K562 (cell line): ENCODE measurements around the gene IL34. TPM values are rescaled to one million over a fixed set of nuclear protein-coding genes. Genes with fewer than 3 reads are reported as not detected.

Experiments
- ATAC-seq: fragments of 200-7000 bp; cut with Tn5 transposase; 3 replicates; pipeline ENCODE4 v1.9.1; 2020; ENCODE audit warnings: moderate library complexity
- BruUV-seq: library from RNA; stranded (reverse); fragments of 400-500 nt; replicated peaks from 2 replicates; lab custom pipeline; 2021; lab: Mats Ljungman, UMichigan
- CTCF ChIA-PET: fragments of 300-600 bp; formaldehyde crosslinking; extraction: SDS; loops from one replicate; lab custom pipeline; 2021; ENCODE audit warnings: low intra/inter-chr PET ratio; lab: Yijun Ruan, JAX
- POLR2A ChIA-PET: fragments of 300-600, 350-650 bp; sonication (Branson Sonifier 250); formaldehyde crosslinking; extraction: SDS; loops from one replicate; lab custom pipeline; 2021; ENCODE audit warnings: antibody characterized with exemption, inconsistent platforms; lab: Yijun Ruan, JAX
- DNase-seq, 4 experiments: peaks; one replicate each; pipeline versions ENCODE4 v3.0.0 to v3.0.0-alpha.2; 2011 to 2018; ENCODE audit warnings: low spot score in 3 of 4, mixed read lengths in 3 of 4; ENCODE audit errors: extremely low read depth in 1 of 4
- FAIRE-seq: peaks from 2 replicates; lab custom pipeline; 2011; peaks lifted over from hg19 to GRCh38; lab: Jason Lieb, UNC
- H2AFZ ChIP-seq: 2 replicates; pipeline ENCODE4 v1.6.0; 2011; ENCODE audit warnings: low read depth, low read length, control low read depth, inconsistent platforms
- H3K27ac ChIP-seq: fragments of 200-600 bp; 3 replicates; pipeline ENCODE4 v1.8.0; 2011; ENCODE audit warnings: low read depth, mild to moderate bottlenecking, control low read depth, inconsistent platforms, low read length, moderate library complexity, mixed read lengths; ENCODE audit errors: extremely low read depth
- H3K27me3 ChIP-seq, 2 experiments: fragments of 300-600 bp in 1 of 2; 2 replicates in 1 of 2; 3 replicates in 1 of 2; pipeline versions ENCODE4 v1.6.0 to v1.8.0; 2011; ENCODE audit warnings: inconsistent platforms in 2 of 2, low read length in 2 of 2, mild to moderate bottlenecking in 1 of 2, mixed read lengths in 1 of 2, moderate library complexity in 1 of 2; ENCODE audit not compliant: control insufficient read depth in 2 of 2, insufficient read depth in 2 of 2
- H3K36me3 ChIP-seq: fragments of 300-600 bp; 3 replicates; pipeline ENCODE4 v1.8.0; 2011; ENCODE audit warnings: mild to moderate bottlenecking, low read length, inconsistent platforms; ENCODE audit not compliant: control insufficient read depth, insufficient read depth
- H3K4me1 ChIP-seq, 2 experiments: fragments of 200-600 bp in 1 of 2; replicated peaks in 1 of 2; 2 replicates in 1 of 2; 3 replicates in 1 of 2; pipeline versions ENCODE4 v1.5.1 to v1.8.0; 2011; ENCODE audit warnings: inconsistent platforms in 2 of 2, low read length in 2 of 2, mild to moderate bottlenecking in 1 of 2, mixed read lengths in 1 of 2, moderate library complexity in 1 of 2; ENCODE audit not compliant: control insufficient read depth in 2 of 2, insufficient read depth in 2 of 2
- H3K4me2 ChIP-seq: 2 replicates; pipeline ENCODE4 v1.6.1; 2011; ENCODE audit warnings: low read length, control low read depth, inconsistent platforms, mixed read lengths; ENCODE audit not compliant: insufficient read depth
- H3K4me3 ChIP-seq: fragments of 200-600 bp; sonication (generic), shearing (Covaris generic); 2 replicates; pipeline ENCODE4 v1.5.1; 2016; ENCODE audit warnings: control low read depth, inconsistent platforms
- H3K79me2 ChIP-seq: fragments of 200-600 bp; 3 replicates; pipeline ENCODE4 v1.8.0; 2011; ENCODE audit warnings: low read length, inconsistent platforms; ENCODE audit not compliant: control insufficient read depth, insufficient read depth
- H3K9ac ChIP-seq, 2 experiments: 2 replicates each; pipeline versions ENCODE4 v1.6.0 to v1.6.1; 2011; ENCODE audit warnings: low read depth in 2 of 2, low read length in 2 of 2, control low read depth in 1 of 2, inconsistent platforms in 1 of 2, mild to moderate bottlenecking in 1 of 2, mixed read lengths in 1 of 2; ENCODE audit not compliant: insufficient read depth in 1 of 2
- H3K9me1 ChIP-seq: one replicate; pipeline ENCODE4 v1.6.0; 2011; ENCODE audit warnings: inconsistent platforms, mild to moderate bottlenecking, low read length, moderate library complexity; ENCODE audit not compliant: control insufficient read depth, insufficient read depth
- H3K9me3 ChIP-seq: replicated peaks from 2 replicates; pipeline ENCODE4 v1.5.1; 2011; ENCODE audit warnings: low read depth, low read length, inconsistent platforms; ENCODE audit not compliant: control insufficient read depth, insufficient read depth
- H4K20me1 ChIP-seq: replicated peaks from 2 replicates; pipeline ENCODE4 v1.6.1; 2011; ENCODE audit warnings: low read length, inconsistent platforms, mixed read lengths; ENCODE audit not compliant: control insufficient read depth, insufficient read depth
- CBFA2T2 ChIP-seq: fragments of 450-650 bp; conservative IDR thresholded peaks from 2 replicates; pipeline ENCODE4 v1.6.1; 2017; ENCODE audit warnings: mild to moderate bottlenecking
- CTBP1 ChIP-seq: fragments of 450-650 bp; IDR thresholded peaks from 2 replicates; pipeline ENCODE4 v1.6.1; 2016; ENCODE audit warnings: borderline replicate concordance
- E2F5 ChIP-seq: sonication (generic); formaldehyde crosslinking; IDR thresholded peaks from 2 replicates; pipeline ENCODE4 v1.8.0; 2022; ENCODE audit warnings: mild to moderate bottlenecking, missing genetic modification reagents
- ELK3 ChIP-seq: fragments of 450-650 bp; formaldehyde crosslinking; IDR thresholded peaks from 2 replicates; pipeline ENCODE4 v1.4.0; 2020; ENCODE audit warnings: mild to moderate bottlenecking
- MCM2 ChIP-seq: fragments of 450-650 bp; IDR thresholded peaks from 2 replicates; pipeline ENCODE4 v1.6.1; 2017; ENCODE audit warnings: low read depth, mild to moderate bottlenecking
- PPARD ChIP-seq: fragments of 250-450 bp; sonication (Bioruptor Pico); IDR thresholded peaks from 2 replicates; pipeline ENCODE4 v1.8.0; 2022; ENCODE audit warnings: inconsistent platforms, mild to moderate bottlenecking, moderate library complexity
- SAFB2 ChIP-seq: fragments of 200-400 bp; formaldehyde crosslinking; IDR thresholded peaks from 2 replicates; pipeline ENCODE4 v1.6.1; 2018; ENCODE audit warnings: borderline replicate concordance, low read length, low read depth, moderate library complexity; ENCODE audit not compliant: severe bottlenecking
- SNIP1 ChIP-seq: fragments of 450-650 bp; IDR thresholded peaks from 2 replicates; pipeline ENCODE4 v1.7.1; 2017; ENCODE audit warnings: low read depth, mild to moderate bottlenecking
- STAT5B ChIP-seq: fragments of 250-450 bp; sonication (Bioruptor Pico); IDR thresholded peaks from 2 replicates; pipeline ENCODE4 v1.8.0; 2021; ENCODE audit warnings: mild to moderate bottlenecking, inconsistent platforms
- THAP7 ChIP-seq: fragments of 250-450 bp; sonication (Bioruptor Pico); IDR thresholded peaks from 2 replicates; pipeline ENCODE4 v1.5.0; 2021
- ZBTB12 ChIP-seq: fragments of 250-450 bp; sonication (Bioruptor Pico); IDR thresholded peaks from 2 replicates; pipeline ENCODE4 v1.4.0; 2020
- WGBS: fragments of 100-300 bp; shearing (Covaris generic); methylation state at CpG from one replicate; pipeline ENCODE4 v1.1.6; 2016; ENCODE audit warnings: low coverage, mixed read lengths; ENCODE audit not compliant: insufficient coverage; ENCODE audit errors: missing lambda C conversion rate; 5-methylcytosine and 5-hydroxymethylcytosine counted together
- in situ Hi-C: fragments of 300-500 bp; cut with MboI; formaldehyde crosslinking; loops from 4 replicates; pipeline ENCODE4 v1.15.0; 2018; ENCODE audit warnings: inconsistent platforms, mixed read lengths
- intact Hi-C: fragments of 100-400 bp; cut with micrococcal nuclease; formaldehyde crosslinking; loops from 2 replicates; pipeline ENCODE4 v1.14.2; 2022
- polyA plus RNA-seq, 8 experiments: library from polyadenylated mRNA; depleted of rRNA in 4 of 8; stranded (reverse) in 5 of 8; unstranded in 3 of 8; fragments of >200 nt; fragmentation: Nextera tagmentation in 2 of 8; fragmentation: Illumina TruSeq in 1 of 8; extraction: Ambion mirVana in 2 of 8; extraction: Trizol in 1 of 8; gene quantifications; 2 replicates each; pipeline versions ENCODE4 v1.2.1 to v1.2.3, GENCODE V29; 2011 to 2014; ENCODE audit warnings: inconsistent platforms in 1 of 8, missing spikeins in 1 of 8
- total RNA-seq, 7 experiments: library from RNA; depleted of rRNA in 6 of 7; stranded (reverse); fragments of >200 nt in 6 of 7; fragmentation: Illumina TruSeq in 2 of 7; extraction: Trizol in 2 of 7; gene quantifications; 2 replicates each; pipeline versions ENCODE4 v1.2.1 to v1.2.3, GENCODE V29; 2011 to 2021; ENCODE audit warnings: low replicate concordance in 1 of 7

The IL34 gene
- total and polyA plus RNA-seq, 9 of the 15 experiments (the other 6 are each of a cell fraction or from before 2014, with no cell fraction given), result 0.07 to 0.18 (median 0.10) TPM; not detected in 6

- Histone ChIP-seq H3K9me1 (peaks cover 4% of the 10 kb centered on the region), H3K27me3 (no peaks in the 10 kb centered on the region), H3K79me2 (no peaks in the 10 kb centered on the region), H3K4me1 (peaks cover 3 to 54% of the 10 kb centered on the region in 2 experiments; a peak in 3 of 5 replicates), H3K4me3 (no peak overlapping the region), H3K27ac (no peak overlapping the region), H4K20me1 (no peaks in the 10 kb centered on the region), H3K9ac (peak overlapping the region in 1 of 2 experiments; percentile 79; a peak in 2 of 4 replicates), H3K9me3 (no peaks in the 10 kb centered on the region), H3K36me3 (0 out of 3 replicates have a peak, but pooled peaks cover 5% of the 10 kb centered on the region), H2AFZ (no peak overlapping the region), H3K4me2 (no peak overlapping the region)
- TF ChIP-seq STAT5B (CRISPR knock-in tag), result no peak
- FAIRE-seq, result no peak
- POLR2A ChIA-PET, result interaction anchor here (0.6 to 1.2 kb wide), 2 partner anchors 8 to 17 kb away, joined by 3 read pairs; no protein-coding TSS in a partner anchor
- no peak for ATAC-seq
- in situ Hi-C loops, result no loop called here
- 84% methylated on average over 6 of the region's 6 CpGs for WGBS
- CTCF ChIA-PET, result no interaction called here
- no peak for DNase-seq
- no TSS peak for BruUV-seq
- intact Hi-C loops, result no loop called here
Observed at GRCh38 chr16:70703835-70704381, 57.5 kb downstream of the IL34 start.

- FAIRE-seq (no peak), DNase-seq (no peak), ATAC-seq (no peak)
- no peak for TF ChIP-seq ZBTB12 (CRISPR knock-in tag)
- no peak for TF ChIP-seq ELK3 (CRISPR knock-in tag)
- no peak for TF ChIP-seq MCM2
- no peak for TF ChIP-seq SAFB2
- no peak for TF ChIP-seq CBFA2T2
- no peak for TF ChIP-seq THAP7 (CRISPR knock-in tag)
- TF ChIP-seq PPARD (CRISPR knock-in tag), result no peak
- TF ChIP-seq CTBP1, result no peak
- no peak for TF ChIP-seq SNIP1
- TF ChIP-seq E2F5 (CRISPR knock-in tag), result no peak
- Histone ChIP-seq H3K27me3 (no peaks in the 10 kb centered on the region), H3K9ac (peak overlapping the region in 1 of 2 experiments; percentile 79; a peak in 2 of 4 replicates), H3K4me2 (no peak overlapping the region), H2AFZ (no peak overlapping the region), H3K9me1 (peaks cover 4% of the 10 kb centered on the region), H4K20me1 (no peaks in the 10 kb centered on the region), H3K27ac (no peak overlapping the region), H3K4me1 (peaks cover 3 to 54% of the 10 kb centered on the region in 2 experiments; a peak in 3 of 5 replicates), H3K4me3 (no peak overlapping the region), H3K36me3 (0 out of 3 replicates have a peak, but pooled peaks cover 2% of the 10 kb centered on the region), H3K79me2 (no peaks in the 10 kb centered on the region), H3K9me3 (no peaks in the 10 kb centered on the region)
- no TSS peak for BruUV-seq
- POLR2A ChIA-PET, result interaction anchor here (1.2 kb wide), 1 partner anchor 9 kb away, joined by 3 read pairs; no protein-coding TSS in a partner anchor
- CTCF ChIA-PET, result no interaction called here
- intact Hi-C loops, result no loop called here
- 87% methylated on average over 11 of the region's 11 CpGs for WGBS
- in situ Hi-C loops, result no loop called here
Observed at GRCh38 chr16:70704586-70704985, 58.2 kb downstream of the IL34 start.
